ENCODE measurements around the gene VASH2.

The VASH2 gene

DNA sequence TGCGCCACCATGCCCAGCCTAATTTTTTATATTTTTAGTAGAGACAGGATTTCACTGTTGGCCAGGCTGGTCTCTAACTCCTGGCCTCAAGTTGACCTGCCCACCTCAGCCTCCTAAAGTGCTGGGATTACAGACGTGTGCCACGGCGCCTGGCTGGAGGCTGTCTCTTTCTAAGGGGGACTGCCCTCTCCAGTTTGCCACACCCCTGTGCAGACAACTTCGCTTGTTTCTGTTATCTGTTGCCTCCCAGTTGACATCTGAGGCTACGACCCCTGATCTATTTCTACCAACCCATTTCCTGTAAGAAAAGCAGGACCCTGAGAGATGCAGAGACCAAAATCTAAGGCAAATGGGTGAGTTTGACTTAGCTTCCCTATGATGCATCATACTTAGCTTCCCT, 24.0 kb upstream of the VASH2 start:
- no peak for TF ChIP-seq TOX (CRISPR knock-in tag; IDR thresholded peaks at IDR 0.05; ENCODE audit: borderline replicate concordance)
- TF ChIP-seq ESRRG (CRISPR knock-in tag; IDR thresholded peaks at IDR 0.05): no peak
- TF ChIP-seq ZNF70 (CRISPR knock-in tag; IDR thresholded peaks at IDR 0.05): no peak
- TF ChIP-seq ZFP3 (CRISPR knock-in tag; IDR thresholded peaks at IDR 0.05): no peak
- TF ChIP-seq, protein P1, sequence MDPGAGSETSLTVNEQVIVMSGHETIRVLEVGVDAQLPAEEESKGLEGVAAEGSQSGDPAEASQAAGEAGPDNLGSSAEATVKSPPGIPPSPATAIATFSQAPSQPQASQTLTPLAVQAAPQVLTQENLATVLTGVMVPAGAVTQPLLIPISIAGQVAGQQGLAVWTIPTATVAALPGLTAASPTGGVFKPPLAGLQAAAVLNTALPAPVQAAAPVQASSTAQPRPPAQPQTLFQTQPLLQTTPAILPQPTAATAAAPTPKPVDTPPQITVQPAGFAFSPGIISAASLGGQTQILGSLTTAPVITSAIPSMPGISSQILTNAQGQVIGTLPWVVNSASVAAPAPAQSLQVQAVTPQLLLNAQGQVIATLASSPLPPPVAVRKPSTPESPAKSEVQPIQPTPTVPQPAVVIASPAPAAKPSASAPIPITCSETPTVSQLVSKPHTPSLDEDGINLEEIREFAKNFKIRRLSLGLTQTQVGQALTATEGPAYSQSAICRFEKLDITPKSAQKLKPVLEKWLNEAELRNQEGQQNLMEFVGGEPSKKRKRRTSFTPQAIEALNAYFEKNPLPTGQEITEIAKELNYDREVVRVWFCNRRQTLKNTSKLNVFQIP (CRISPR knock-in tag; IDR thresholded peaks at IDR 0.05; ENCODE audit: borderline replicate concordance, low read depth): no peak
- TF ChIP-seq ARNTL (CRISPR knock-in tag; IDR thresholded peaks at IDR 0.05; ENCODE audit: borderline replicate concordance, low read depth): no peak
- TF ChIP-seq ZNF8 (CRISPR knock-in tag; IDR thresholded peaks at IDR 0.05): no peak
- no peak for TF ChIP-seq GLIS3 (CRISPR knock-in tag; IDR thresholded peaks at IDR 0.05)
- TF ChIP-seq PPARA (CRISPR knock-in tag; IDR thresholded peaks at IDR 0.05; ENCODE audit: borderline replicate concordance): no peak
- TF ChIP-seq, protein P2, sequence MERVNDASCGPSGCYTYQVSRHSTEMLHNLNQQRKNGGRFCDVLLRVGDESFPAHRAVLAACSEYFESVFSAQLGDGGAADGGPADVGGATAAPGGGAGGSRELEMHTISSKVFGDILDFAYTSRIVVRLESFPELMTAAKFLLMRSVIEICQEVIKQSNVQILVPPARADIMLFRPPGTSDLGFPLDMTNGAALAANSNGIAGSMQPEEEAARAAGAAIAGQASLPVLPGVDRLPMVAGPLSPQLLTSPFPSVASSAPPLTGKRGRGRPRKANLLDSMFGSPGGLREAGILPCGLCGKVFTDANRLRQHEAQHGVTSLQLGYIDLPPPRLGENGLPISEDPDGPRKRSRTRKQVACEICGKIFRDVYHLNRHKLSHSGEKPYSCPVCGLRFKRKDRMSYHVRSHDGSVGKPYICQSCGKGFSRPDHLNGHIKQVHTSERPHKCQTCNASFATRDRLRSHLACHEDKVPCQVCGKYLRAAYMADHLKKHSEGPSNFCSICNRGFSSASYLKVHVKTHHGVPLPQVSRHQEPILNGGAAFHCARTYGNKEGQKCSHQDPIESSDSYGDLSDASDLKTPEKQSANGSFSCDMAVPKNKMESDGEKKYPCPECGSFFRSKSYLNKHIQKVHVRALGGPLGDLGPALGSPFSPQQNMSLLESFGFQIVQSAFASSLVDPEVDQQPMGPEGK (CRISPR knock-in tag; IDR thresholded peaks at IDR 0.05; ENCODE audit: borderline replicate concordance): no peak
- TF ChIP-seq, protein P3, sequence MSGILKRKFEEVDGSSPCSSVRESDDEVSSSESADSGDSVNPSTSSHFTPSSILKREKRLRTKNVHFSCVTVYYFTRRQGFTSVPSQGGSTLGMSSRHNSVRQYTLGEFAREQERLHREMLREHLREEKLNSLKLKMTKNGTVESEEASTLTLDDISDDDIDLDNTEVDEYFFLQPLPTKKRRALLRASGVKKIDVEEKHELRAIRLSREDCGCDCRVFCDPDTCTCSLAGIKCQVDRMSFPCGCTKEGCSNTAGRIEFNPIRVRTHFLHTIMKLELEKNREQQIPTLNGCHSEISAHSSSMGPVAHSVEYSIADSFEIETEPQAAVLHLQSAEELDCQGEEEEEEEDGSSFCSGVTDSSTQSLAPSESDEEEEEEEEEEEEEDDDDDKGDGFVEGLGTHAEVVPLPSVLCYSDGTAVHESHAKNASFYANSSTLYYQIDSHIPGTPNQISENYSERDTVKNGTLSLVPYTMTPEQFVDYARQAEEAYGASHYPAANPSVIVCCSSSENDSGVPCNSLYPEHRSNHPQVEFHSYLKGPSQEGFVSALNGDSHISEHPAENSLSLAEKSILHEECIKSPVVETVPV (CRISPR knock-in tag; IDR thresholded peaks at IDR 0.05): no peak
- no peak for TF ChIP-seq ZC3H10 (CRISPR knock-in tag; IDR thresholded peaks at IDR 0.05)
- no peak for TF ChIP-seq CSDC2 (CRISPR knock-in tag; IDR thresholded peaks at IDR 0.05)
- TF ChIP-seq BACH2 (CRISPR knock-in tag; IDR thresholded peaks at IDR 0.05; ENCODE audit: borderline replicate concordance): no peak
- no peak for TF ChIP-seq RARB (CRISPR knock-in tag; IDR thresholded peaks at IDR 0.05)
- TF ChIP-seq ISL1 (CRISPR knock-in tag; IDR thresholded peaks at IDR 0.05): no peak
- TF ChIP-seq, protein P4, sequence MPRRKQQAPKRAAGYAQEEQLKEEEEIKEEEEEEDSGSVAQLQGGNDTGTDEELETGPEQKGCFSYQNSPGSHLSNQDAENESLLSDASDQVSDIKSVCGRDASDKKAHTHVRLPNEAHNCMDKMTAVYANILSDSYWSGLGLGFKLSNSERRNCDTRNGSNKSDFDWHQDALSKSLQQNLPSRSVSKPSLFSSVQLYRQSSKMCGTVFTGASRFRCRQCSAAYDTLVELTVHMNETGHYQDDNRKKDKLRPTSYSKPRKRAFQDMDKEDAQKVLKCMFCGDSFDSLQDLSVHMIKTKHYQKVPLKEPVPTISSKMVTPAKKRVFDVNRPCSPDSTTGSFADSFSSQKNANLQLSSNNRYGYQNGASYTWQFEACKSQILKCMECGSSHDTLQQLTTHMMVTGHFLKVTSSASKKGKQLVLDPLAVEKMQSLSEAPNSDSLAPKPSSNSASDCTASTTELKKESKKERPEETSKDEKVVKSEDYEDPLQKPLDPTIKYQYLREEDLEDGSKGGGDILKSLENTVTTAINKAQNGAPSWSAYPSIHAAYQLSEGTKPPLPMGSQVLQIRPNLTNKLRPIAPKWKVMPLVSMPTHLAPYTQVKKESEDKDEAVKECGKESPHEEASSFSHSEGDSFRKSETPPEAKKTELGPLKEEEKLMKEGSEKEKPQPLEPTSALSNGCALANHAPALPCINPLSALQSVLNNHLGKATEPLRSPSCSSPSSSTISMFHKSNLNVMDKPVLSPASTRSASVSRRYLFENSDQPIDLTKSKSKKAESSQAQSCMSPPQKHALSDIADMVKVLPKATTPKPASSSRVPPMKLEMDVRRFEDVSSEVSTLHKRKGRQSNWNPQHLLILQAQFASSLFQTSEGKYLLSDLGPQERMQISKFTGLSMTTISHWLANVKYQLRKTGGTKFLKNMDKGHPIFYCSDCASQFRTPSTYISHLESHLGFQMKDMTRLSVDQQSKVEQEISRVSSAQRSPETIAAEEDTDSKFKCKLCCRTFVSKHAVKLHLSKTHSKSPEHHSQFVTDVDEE (CRISPR knock-in tag; IDR thresholded peaks at IDR 0.05): no peak
- ATAC-seq: no peak

DNA sequence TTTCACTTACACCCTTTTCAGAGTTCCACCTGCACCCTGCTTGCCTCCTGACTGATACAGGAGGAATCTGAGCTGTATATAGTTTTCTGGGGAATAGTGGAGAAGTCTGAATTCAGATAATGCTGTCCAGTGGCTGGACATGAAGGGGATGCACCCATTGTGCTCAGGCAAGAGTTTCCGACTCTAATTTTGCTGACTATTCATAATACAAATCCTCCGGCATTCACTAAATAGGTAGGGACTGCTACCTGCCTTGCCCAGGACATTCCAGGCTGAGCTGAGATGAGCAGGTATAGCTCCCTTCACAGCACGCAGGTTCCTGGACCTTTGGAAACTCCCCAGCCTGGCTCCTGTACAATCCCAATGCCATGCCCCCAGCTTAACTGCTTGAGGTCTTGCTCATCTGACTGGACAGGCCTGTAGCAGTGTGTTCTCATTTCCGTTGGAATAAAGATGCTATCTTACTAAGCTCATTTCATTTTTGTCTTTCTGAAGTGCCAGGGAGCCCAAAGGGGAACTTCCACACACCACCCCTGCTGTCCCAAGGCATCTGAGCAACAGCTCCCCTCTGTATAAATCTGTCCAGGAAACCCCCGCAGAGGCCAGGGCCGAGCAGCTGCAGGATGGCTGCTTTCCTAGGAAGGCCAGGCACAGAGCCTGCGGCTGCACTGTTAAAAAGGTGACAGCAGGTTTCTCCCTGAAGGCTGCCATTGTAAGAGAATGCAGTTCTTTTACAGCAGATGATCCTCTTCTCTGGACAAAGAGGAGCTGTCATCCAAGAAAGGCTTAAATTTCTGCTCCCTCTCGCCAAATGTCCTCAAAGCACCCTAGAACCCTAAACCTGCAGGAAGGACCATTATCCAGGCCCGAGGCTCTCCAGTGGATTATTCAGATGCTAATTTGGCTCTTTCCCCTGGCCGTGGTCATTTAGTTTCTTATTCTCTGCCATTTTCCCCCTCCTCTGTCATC, 21.7 kb upstream of the VASH2 start:
- ATAC-seq: peak; percentile 72
- TF ChIP-seq, protein P4 (CRISPR knock-in tag; IDR thresholded peaks at IDR 0.05): no peak
- TF ChIP-seq ZC3H10 (CRISPR knock-in tag; IDR thresholded peaks at IDR 0.05) (no peak), ARNTL (CRISPR knock-in tag; IDR thresholded peaks at IDR 0.05; ENCODE audit: borderline replicate concordance, low read depth) (no peak)
- TF ChIP-seq, protein P1 (CRISPR knock-in tag; IDR thresholded peaks at IDR 0.05; ENCODE audit: borderline replicate concordance, low read depth): no peak
- TF ChIP-seq, protein P5, sequence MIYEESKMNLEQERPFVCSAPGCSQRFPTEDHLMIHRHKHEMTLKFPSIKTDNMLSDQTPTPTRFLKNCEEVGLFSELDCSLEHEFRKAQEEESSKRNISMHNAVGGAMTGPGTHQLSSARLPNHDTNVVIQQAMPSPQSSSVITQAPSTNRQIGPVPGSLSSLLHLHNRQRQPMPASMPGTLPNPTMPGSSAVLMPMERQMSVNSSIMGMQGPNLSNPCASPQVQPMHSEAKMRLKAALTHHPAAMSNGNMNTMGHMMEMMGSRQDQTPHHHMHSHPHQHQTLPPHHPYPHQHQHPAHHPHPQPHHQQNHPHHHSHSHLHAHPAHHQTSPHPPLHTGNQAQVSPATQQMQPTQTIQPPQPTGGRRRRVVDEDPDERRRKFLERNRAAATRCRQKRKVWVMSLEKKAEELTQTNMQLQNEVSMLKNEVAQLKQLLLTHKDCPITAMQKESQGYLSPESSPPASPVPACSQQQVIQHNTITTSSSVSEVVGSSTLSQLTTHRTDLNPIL (CRISPR knock-in tag; IDR thresholded peaks at IDR 0.05; ENCODE audit: low read depth): no peak
- TF ChIP-seq, protein P2 (CRISPR knock-in tag; IDR thresholded peaks at IDR 0.05; ENCODE audit: borderline replicate concordance): no peak

Measured in SK-N-SH treated with all-trans-retinoic acid at 6 μM for 48 hours (cell line).